B cell (primary cell): Measurements from ENCODE around the gene NDEL1. TPM values are rescaled to one million over a fixed set of nuclear protein-coding genes. Genes with fewer than 3 reads are reported as not detected.

ENCODE experiments used
- ATAC-seq: fragments of 200-7000 bp; cut with Tn5 transposase; one replicate; pipeline ENCODE4 v1.10.0; 2021; ENCODE audit warnings: low read depth, mild to moderate bottlenecking, moderate number of reproducible peaks, moderate library complexity
- CTCF ChIA-PET: fragments of 350-600 bp; sonication (Branson Sonifier 250); formaldehyde crosslinking; loops from one replicate; lab custom pipeline; 2021; ENCODE audit warnings: antibody characterized with exemption, inconsistent platforms; lab: Charles Lee
- POLR2A ChIA-PET: fragments of 350-600 bp; sonication (Branson Sonifier 250); formaldehyde crosslinking; loops from one replicate; lab custom pipeline; 2021; ENCODE audit warnings: antibody characterized with exemption; lab: Charles Lee
- DNase-seq: peaks from one replicate; pipeline ENCODE4 v3.0.0; 2013
- H2AFZ ChIP-seq: 2 replicates; pipeline ENCODE4 v1.6.1; 2012; ENCODE audit warnings: mild to moderate bottlenecking, low read depth, low read length; ENCODE audit not compliant: insufficient read depth, poor library complexity, severe bottlenecking
- H3K27ac ChIP-seq, 2 donors: 1 replicate in 1 of 2; 2 replicates in 1 of 2; pipeline ENCODE4 v1.5.1; 2012 to 2013; ENCODE audit warnings: low read length in 2 of 2, mild to moderate bottlenecking in 2 of 2, moderate library complexity in 1 of 2
- H3K27me3 ChIP-seq, 4 experiments: fragments of 200-600 bp in 1 of 4; sonication (generic) in 1 of 4; replicated peaks in 1 of 4; 1 replicate in 2 of 4; 2 replicates in 2 of 4; pipeline versions ENCODE4 v1.6.1 to v1.7.0; 2013 to 2016; ENCODE audit warnings: low read length in 3 of 4, mild to moderate bottlenecking in 2 of 4, mixed read lengths in 1 of 4, moderate library complexity in 1 of 4; ENCODE audit not compliant: insufficient read depth in 4 of 4, control insufficient read depth in 3 of 4; ENCODE audit errors: control extremely low read depth in 1 of 4
- H3K36me3 ChIP-seq, 2 experiments: replicated peaks in 1 of 2; 1 replicate in 1 of 2; 2 replicates in 1 of 2; pipeline versions ENCODE4 v1.6.1 to v1.7.1; 2013; ENCODE audit warnings: low read length in 1 of 2; ENCODE audit not compliant: insufficient read depth in 2 of 2, control insufficient read depth in 1 of 2; ENCODE audit errors: control extremely low read depth in 1 of 2, extremely low read depth in 1 of 2
- H3K4me1 ChIP-seq, 2 donors: fragments of 200-600 bp in 1 of 2; sonication (generic) in 1 of 2; 1 replicate in 1 of 2; 2 replicates in 1 of 2; pipeline versions ENCODE4 v1.5.1 to v1.6.1; 2013 to 2017; ENCODE audit warnings: low read length in 2 of 2; ENCODE audit not compliant: control insufficient read depth in 2 of 2, insufficient read depth in 2 of 2
- H3K4me2 ChIP-seq: replicated peaks from 2 replicates; pipeline ENCODE3; 2012; ENCODE audit warnings: mild to moderate bottlenecking, low read depth, low read length; ENCODE audit not compliant: poor library complexity, severe bottlenecking
- H3K4me3 ChIP-seq, 5 experiments: fragments of 200-600 bp in 1 of 5; sonication (generic) in 1 of 5; 1 replicate in 3 of 5; 2 replicates in 2 of 5; pipeline versions ENCODE4 v1.5.1 to v1.7.0; 2011 to 2016; ENCODE audit warnings: low read length in 4 of 5, mild to moderate bottlenecking in 4 of 5, low read depth in 2 of 5, control low read depth in 1 of 5, moderate library complexity in 1 of 5; ENCODE audit not compliant: insufficient read depth in 1 of 5; ENCODE audit errors: control extremely low read depth in 1 of 5, extremely low read depth in 1 of 5
- H3K79me2 ChIP-seq: fragments of 200-600 bp; sonication (generic); one replicate; pipeline ENCODE4 v1.6.0; 2016; ENCODE audit warnings: low read length; ENCODE audit not compliant: control insufficient read depth, insufficient read depth
- H3K9ac ChIP-seq: fragments of 200-600 bp; sonication (generic); 2 replicates; pipeline ENCODE4 v1.6.1; 2017; ENCODE audit warnings: mild to moderate bottlenecking, low read length, moderate library complexity
- H3K9me3 ChIP-seq, 3 donors: one replicate each; pipeline versions ENCODE4 v1.6.1 to v1.7.1; 2013; ENCODE audit warnings: low read length in 2 of 3; ENCODE audit not compliant: control insufficient read depth in 2 of 3, insufficient read depth in 1 of 3; ENCODE audit errors: control extremely low read depth in 1 of 3
- H4K20me1 ChIP-seq: 2 replicates; pipeline ENCODE4 v1.6.0; 2012; ENCODE audit warnings: mild to moderate bottlenecking, low read length; ENCODE audit not compliant: insufficient read depth, control insufficient read depth, poor library complexity, severe bottlenecking
- H3K27ac Mint-ChIP-seq: one replicate; pipeline ENCODE4 v1.8.0; 2021; ENCODE audit warnings: mixed read lengths
- H3K27me3 Mint-ChIP-seq: one replicate; pipeline ENCODE4 v1.8.0; 2021; ENCODE audit warnings: mixed read lengths
- H3K4me1 Mint-ChIP-seq: one replicate; pipeline ENCODE4 v1.8.0; 2021; ENCODE audit warnings: mixed read lengths
- H3K4me3 Mint-ChIP-seq: one replicate; pipeline ENCODE4 v1.8.0; 2021; ENCODE audit warnings: mixed read lengths
- H3K9me3 Mint-ChIP-seq: one replicate; pipeline ENCODE4 v1.8.0; 2022; ENCODE audit warnings: mixed read lengths; ENCODE audit not compliant: insufficient read depth
- CTCF ChIP-seq: fragments of 200-600 bp; IDR thresholded peaks from one replicate; pipeline ENCODE4 v1.8.0; 2022; ENCODE audit warnings: antibody characterized with exemption, mild to moderate bottlenecking
- EZH2 ChIP-seq: IDR thresholded peaks from 2 replicates; pipeline ENCODE4 v1.6.1; 2012; ENCODE audit warnings: borderline replicate concordance, low read depth, mild to moderate bottlenecking, moderate library complexity, low read length; ENCODE audit not compliant: insufficient read depth, poor library complexity, severe bottlenecking
- WGBS: methylation state at CpG from one replicate; pipeline ENCODE4 v1.1.5; 2013; ENCODE audit warnings: missing lambda C conversion rate; ENCODE audit not compliant: insufficient coverage; 5-methylcytosine and 5-hydroxymethylcytosine counted together
- intact Hi-C: fragments of 100-400 bp; cut with micrococcal nuclease; formaldehyde crosslinking; loops from one replicate; pipeline ENCODE4 v1.10.0; 2022
- polyA plus RNA-seq: library from polyadenylated mRNA; depleted of rRNA; stranded (reverse); fragments of >200 nt; gene quantifications from 2 replicates; pipeline ENCODE4 v1.2.3, GENCODE V29; 2012
- total RNA-seq, 2 donors: library from RNA; stranded (reverse); fragments of 120-200 nt in 1 of 2; gene quantifications; 1 replicate in 1 of 2; 2 replicates in 1 of 2; pipeline versions ENCODE4 v1.2.3 to v1.2.4, GENCODE V29; 2013 to 2022

Gene NDEL1
- total and polyA plus RNA-seq, 2 donors (not counting 1 experiment from before 2014, with no cell fraction given): 30.2 to 108 TPM

GRCh38 chr17:8408371-8408770 lies 27.3 kb upstream of the NDEL1 start:
- Histone ChIP-seq H3K9me3 (no peaks in the 10 kb centered on the region), H3K27ac (no peak overlapping the region), H3K9ac (no peak overlapping the region), H3K79me2 (no peaks in the 10 kb centered on the region), H3K27me3 (peaks cover 0 to 17% (median 4%) of the 10 kb centered on the region in 4 experiments), H3K4me1 (peaks cover 0 to 5% of the 10 kb centered on the region in 2 donors), H3K4me2 (no peak overlapping the region), H2AFZ (no peak overlapping the region), H3K36me3 (no peaks in the 10 kb centered on the region), H4K20me1 (no peaks in the 10 kb centered on the region), H3K4me3 (no peak overlapping the region)
- peaks cover 4% of the 10 kb centered on the region for H3K4me1 Mint-ChIP-seq
- H3K4me3 Mint-ChIP-seq: no peak overlapping the region
- TF ChIP-seq CTCF: no peak
- TF ChIP-seq EZH2: no peak
- peaks cover 24% of the 10 kb centered on the region for H3K27me3 Mint-ChIP-seq
- ATAC-seq (no peak), DNase-seq (no peak)
- H3K27ac Mint-ChIP-seq: no peak overlapping the region
- CTCF ChIA-PET: interaction anchor here (0.7 to 6.0 kb wide), 4 partner anchors 10 to 377 kb away, joined by 3 to 81 read pairs (median 5); no protein-coding TSS in a partner anchor
- no peaks in the 10 kb centered on the region for H3K9me3 Mint-ChIP-seq
- POLR2A ChIA-PET: no interaction called here
- intact Hi-C loops: no loop called here
- WGBS: 52% methylated on average over 14 of the region's 14 CpGs
